Endodermal cell (in vitro differentiated cells): ENCODE measurements around the gene KLHDC4. TPM values are rescaled to one million over a fixed set of nuclear protein-coding genes. Genes with fewer than 3 reads are reported as not detected.

Experiments
- DNase-seq: peaks from one replicate; pipeline ENCODE4 v3.0.0-alpha.2; 2017
- H3K27ac ChIP-seq: 2 replicates; pipeline ENCODE4 v1.5.1; 2013; ENCODE audit warnings: mild to moderate bottlenecking, low read depth, low read length, moderate library complexity
- H3K27me3 ChIP-seq: 2 replicates; pipeline ENCODE4 v1.6.1; 2013; ENCODE audit warnings: mild to moderate bottlenecking, low read length, moderate library complexity; ENCODE audit not compliant: insufficient read depth, control insufficient read depth, poor library complexity, severe bottlenecking
- H3K36me3 ChIP-seq: 2 replicates; pipeline ENCODE4 v1.7.0; 2013; ENCODE audit warnings: mild to moderate bottlenecking, low read length, moderate library complexity; ENCODE audit not compliant: control insufficient read depth, insufficient read depth
- H3K4me1 ChIP-seq: one replicate; pipeline ENCODE4 v1.7.0; 2013; ENCODE audit warnings: low read length; ENCODE audit not compliant: control insufficient read depth, insufficient read depth
- H3K4me3 ChIP-seq: 2 replicates; pipeline ENCODE4 v1.5.1; 2013; ENCODE audit warnings: mild to moderate bottlenecking, low read length, moderate library complexity
- H3K9ac ChIP-seq: 2 replicates; pipeline ENCODE4 v1.6.1; 2013; ENCODE audit warnings: mild to moderate bottlenecking, low read length, moderate library complexity; ENCODE audit not compliant: poor library complexity, severe bottlenecking; ENCODE audit errors: extremely low read depth
- H3K9me3 ChIP-seq: 2 replicates; pipeline ENCODE4 v1.6.1; 2013; ENCODE audit warnings: mild to moderate bottlenecking, low read length, moderate library complexity; ENCODE audit not compliant: control insufficient read depth
- H3K27ac Mint-ChIP-seq: 2 replicates; pipeline ENCODE4 v1.8.0; 2020; ENCODE audit warnings: mixed read lengths
- H3K27me3 Mint-ChIP-seq: 2 replicates; pipeline ENCODE4 v1.8.0; 2021; ENCODE audit warnings: mild to moderate bottlenecking, mixed read lengths; ENCODE audit not compliant: insufficient read depth
- H3K36me3 Mint-ChIP-seq: 2 replicates; pipeline ENCODE4 v1.8.0; 2020; ENCODE audit warnings: low read depth, mixed read lengths
- H3K4me1 Mint-ChIP-seq: 2 replicates; pipeline ENCODE4 v1.8.0; 2020; ENCODE audit warnings: mixed read lengths
- H3K4me3 Mint-ChIP-seq: 2 replicates; pipeline ENCODE4 v1.8.0; 2020; ENCODE audit warnings: mild to moderate bottlenecking, moderate library complexity, mixed read lengths
- H3K9me3 Mint-ChIP-seq: 2 replicates; pipeline ENCODE4 v1.8.0; 2020; ENCODE audit warnings: mild to moderate bottlenecking, mixed read lengths
- CTCF ChIP-seq: fragments of 200-600 bp; sonication (generic); conservative IDR thresholded peaks from 2 replicates; pipeline ENCODE4 v1.5.0; 2021; ENCODE audit warnings: antibody characterized with exemption, mild to moderate bottlenecking
- WGBS, 2 experiments: methylation state at CpG; one replicate each; pipeline versions ENCODE4 v1.1.5 to v1.1.7; 2013; ENCODE audit warnings: missing lambda C conversion rate in 2 of 2, mixed read lengths in 1 of 2; ENCODE audit not compliant: insufficient coverage in 1 of 2, insufficient read length in 1 of 2; 5-methylcytosine and 5-hydroxymethylcytosine counted together
- total RNA-seq, 2 donors: library from RNA; stranded (reverse); fragmentation: NEBNext Ultra II Directional in 1 of 2; extraction: Animal tissue kit (Norgen Biotek cat#: 25700) in 1 of 2; gene quantifications; 2 replicates in 1 of 2; 3 replicates in 1 of 2; pipeline ENCODE4 v1.2.1, GENCODE V29; 2021

The KLHDC4 gene
- total RNA-seq, 2 donors from 2014 or later = 52.8 to 58.8 TPM

- Mint-ChIP-seq H3K4me3 (no peak overlapping the region), H3K27me3 (no peaks in the 10 kb centered on the region), H3K27ac (no peak overlapping the region), H3K9me3 (no peaks in the 10 kb centered on the region), H3K36me3 (peaks cover 56% of the 10 kb centered on the region), H3K4me1 (peaks cover 14% of the 10 kb centered on the region)
- H3K27me3 ChIP-seq = no peaks in the 10 kb centered on the region
- 74 to 90% methylated on average over 13 to 28 of the region's 28 CpGs for WGBS, 2 experiments
- peak; percentile 67 for DNase-seq
- H3K4me3 ChIP-seq = no peak overlapping the region
- H3K27ac ChIP-seq = peak overlapping the region; percentile 89
- peaks cover 9% of the 10 kb centered on the region for H3K4me1 ChIP-seq
- H3K9me3 ChIP-seq = no peaks in the 10 kb centered on the region
- no peak overlapping the region for H3K9ac ChIP-seq
- H3K36me3 ChIP-seq = peaks cover 28% of the 10 kb centered on the region
- TF ChIP-seq CTCF = no peak
These were observed 59.3 kb downstream of the KLHDC4 start for GRCh38 chr16:87706278-87707000.

GRCh38 chr16:87705771-87706277 is 60.0 kb downstream of the KLHDC4 start:
- H3K9ac ChIP-seq = no peak overlapping the region
- peaks cover 52% of the 10 kb centered on the region for H3K36me3 Mint-ChIP-seq
- WGBS, 2 experiments = 80 to 82% methylated on average over 12 to 29 of the region's 31 CpGs
- no peak for TF ChIP-seq CTCF
- DNase-seq = no peak
- no peak overlapping the region for H3K4me3 ChIP-seq
- peak overlapping the region; percentile 11 for H3K4me3 Mint-ChIP-seq
- H3K9me3 ChIP-seq = no peaks in the 10 kb centered on the region
- H3K36me3 ChIP-seq = peaks cover 22% of the 10 kb centered on the region
- no peaks in the 10 kb centered on the region for H3K27me3 ChIP-seq
- peaks cover 9% of the 10 kb centered on the region for H3K4me1 ChIP-seq
- no peaks in the 10 kb centered on the region for H3K9me3 Mint-ChIP-seq
- peaks cover 14% of the 10 kb centered on the region for H3K4me1 Mint-ChIP-seq
- no peaks in the 10 kb centered on the region for H3K27me3 Mint-ChIP-seq
- H3K27ac ChIP-seq = peak overlapping the region; percentile 89
- H3K27ac Mint-ChIP-seq = peak overlapping the region; percentile 77

- no peaks in the 10 kb centered on the region for H3K27me3 ChIP-seq
- WGBS, 2 experiments = 94 to 96% methylated on average over 16 to 34 of the region's 34 CpGs
- peaks cover 14% of the 10 kb centered on the region for H3K4me1 Mint-ChIP-seq
- peak overlapping the region; percentile 65 for H3K27ac Mint-ChIP-seq
- H3K4me3 ChIP-seq = no peak overlapping the region
- H3K27ac ChIP-seq = peak overlapping the region; percentile 89
- no peak for DNase-seq
- H3K9ac ChIP-seq = no peak overlapping the region
- peaks cover 18% of the 10 kb centered on the region for H3K36me3 ChIP-seq
- no peaks in the 10 kb centered on the region for H3K9me3 ChIP-seq
- no peaks in the 10 kb centered on the region for H3K27me3 Mint-ChIP-seq
- H3K4me1 ChIP-seq = peaks cover 9% of the 10 kb centered on the region
- peaks cover 46% of the 10 kb centered on the region for H3K36me3 Mint-ChIP-seq
- H3K4me3 Mint-ChIP-seq = peak overlapping the region; percentile 11
- no peak for TF ChIP-seq CTCF
- H3K9me3 Mint-ChIP-seq = no peaks in the 10 kb centered on the region
These were observed 60.9 kb downstream of the KLHDC4 start for GRCh38 chr16:87704754-87705353.
